ENCODE measurements around the gene PDE2A.

PDE2A gene

DNA sequence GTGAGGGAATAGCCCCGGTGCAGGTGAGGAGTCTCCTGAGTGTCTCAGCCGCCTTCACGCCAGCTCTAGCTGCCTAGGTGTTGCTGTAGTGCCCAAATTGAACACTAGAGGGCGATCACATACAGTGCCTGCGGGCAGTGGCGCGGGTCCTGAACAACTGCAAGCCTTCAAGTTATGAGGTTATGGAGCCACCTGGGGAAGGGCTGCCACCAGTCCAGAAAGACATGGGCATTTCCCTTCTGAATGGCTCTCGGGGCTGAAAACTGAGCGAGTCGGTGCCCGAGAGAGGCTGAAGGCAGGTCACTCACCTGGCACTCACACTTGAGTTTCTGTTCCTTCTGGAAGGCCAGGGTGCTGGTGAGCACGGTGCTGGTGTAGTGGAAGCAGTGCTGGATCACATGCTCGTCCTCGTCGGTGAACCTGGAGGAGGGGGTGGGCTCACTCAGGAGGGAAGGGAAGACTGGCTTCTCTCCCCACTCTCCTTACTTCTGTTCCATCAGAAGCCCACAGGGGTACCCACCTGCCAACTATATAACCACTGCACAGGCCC lies 88.4 kb downstream of the PDE2A start:
- Histone ChIP-seq H3K27me3 (ENCODE audit: insufficient read depth, insufficient read length) (peaks cover 19% of the 10 kb centered on the region), H3K36me3 (ENCODE audit: insufficient read depth, insufficient read length, low read length) (no peaks in the 10 kb centered on the region), H3K4me1 (ENCODE audit: insufficient read depth, insufficient read length) (peaks cover 7% of the 10 kb centered on the region), H3K9ac (ENCODE audit: insufficient read length, low read depth) (no peak overlapping the region), H3K4me3 (ENCODE audit: insufficient read length, low read depth) (no peak overlapping the region), H3K9me3 (ENCODE audit: insufficient read depth, low read length) (no peaks in the 10 kb centered on the region)
- TF ChIP-seq YY1 (IDR thresholded peaks at IDR 0.05; ENCODE audit: insufficient read depth, insufficient read length) (no peak), ZNF274 (IDR thresholded peaks at IDR 0.05; ENCODE audit: low read depth, low read length) (no peak), SUZ12 (IDR thresholded peaks at IDR 0.05; ENCODE audit: extremely low read depth, insufficient read depth, insufficient read length) (no peak)
- peak; percentile 61 for DNase-seq (ENCODE audit: low read depth, low spot score)

DNA sequence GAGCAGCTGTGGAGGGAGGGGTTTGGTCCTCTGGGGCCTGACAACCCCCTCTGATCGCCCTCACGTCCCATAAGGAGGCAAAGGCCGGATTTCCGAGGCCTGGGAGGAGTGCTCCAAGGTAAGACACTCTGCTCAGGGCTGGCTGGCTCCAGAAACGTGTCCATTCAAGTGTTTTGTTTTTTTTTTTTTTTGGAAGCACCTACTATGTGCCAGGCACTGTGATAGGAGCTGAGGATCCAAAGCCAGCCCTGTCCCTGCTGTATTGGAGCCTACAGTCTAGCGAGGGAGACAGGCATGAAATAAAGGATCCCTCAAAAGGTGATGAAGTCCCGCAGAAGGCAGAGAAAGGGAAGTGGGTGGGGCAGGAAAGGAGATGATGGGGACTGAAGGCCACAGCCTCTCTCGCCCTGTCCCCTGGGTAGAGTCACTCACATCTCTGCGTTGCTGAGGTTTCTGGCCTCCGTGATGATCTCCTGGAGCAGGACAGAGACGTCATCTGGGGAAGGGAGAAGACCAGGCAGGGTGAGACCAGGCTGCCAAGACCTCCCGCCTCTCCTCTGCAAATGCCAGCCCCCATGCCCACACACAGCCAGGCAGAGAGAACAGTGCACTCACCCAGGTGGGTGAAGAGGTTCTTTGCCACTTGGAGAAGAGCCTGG lies 89.2 kb downstream of the PDE2A start:
- no peaks in the 10 kb centered on the region for H3K36me3 ChIP-seq (ENCODE audit: insufficient read depth, insufficient read length, low read length)
- H3K27me3 ChIP-seq (ENCODE audit: insufficient read depth, insufficient read length) = peaks cover 13% of the 10 kb centered on the region
- no peak for DNase-seq (ENCODE audit: low read depth, low spot score)
- no peak overlapping the region for H3K4me3 ChIP-seq (ENCODE audit: insufficient read length, low read depth)
- no peaks in the 10 kb centered on the region for H3K9me3 ChIP-seq (ENCODE audit: insufficient read depth, low read length)
- no peak for TF ChIP-seq SUZ12 (IDR thresholded peaks at IDR 0.05; ENCODE audit: extremely low read depth, insufficient read depth, insufficient read length)
- TF ChIP-seq YY1 (IDR thresholded peaks at IDR 0.05; ENCODE audit: insufficient read depth, insufficient read length) = no peak
- TF ChIP-seq ZNF274 (IDR thresholded peaks at IDR 0.05; ENCODE audit: low read depth, low read length) = no peak
- peak overlapping the region; percentile 10 for H3K9ac ChIP-seq (ENCODE audit: insufficient read length, low read depth)
- peaks cover 7% of the 10 kb centered on the region for H3K4me1 ChIP-seq (ENCODE audit: insufficient read depth, insufficient read length)

DNA sequence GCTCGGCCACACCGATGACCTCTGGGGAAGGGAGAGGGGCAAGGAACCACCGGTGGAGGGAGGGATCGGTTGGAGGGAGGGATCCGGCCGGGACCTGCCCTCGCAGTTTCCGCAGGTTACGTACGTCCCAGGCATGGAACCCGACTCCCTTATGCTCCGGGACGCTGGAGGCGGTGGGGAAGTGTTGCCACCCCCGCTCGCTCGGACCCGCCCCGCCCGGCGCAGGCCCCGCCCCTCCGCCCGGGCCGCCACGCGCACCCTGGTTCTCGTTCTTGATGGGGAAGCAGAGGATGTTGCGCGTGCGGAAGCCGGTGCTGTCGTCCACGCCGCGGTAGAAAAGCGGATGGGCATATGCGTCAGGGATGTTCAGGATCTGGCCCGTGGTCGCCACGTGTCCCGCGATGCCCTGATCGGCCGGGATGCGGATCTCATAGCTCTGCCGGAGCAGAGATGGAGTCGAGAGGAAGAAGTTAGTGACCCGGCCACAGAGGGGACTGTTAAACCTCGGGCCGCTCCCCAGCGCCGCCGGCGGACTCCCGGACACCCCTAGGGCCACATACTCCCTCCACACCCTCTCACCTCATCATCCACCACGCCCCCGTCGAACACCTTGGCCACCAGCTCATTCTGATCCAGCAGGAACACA lies 89.8 kb downstream of the PDE2A start:
- Histone ChIP-seq H3K27me3 (ENCODE audit: insufficient read depth, insufficient read length) (peaks cover 13% of the 10 kb centered on the region), H3K4me3 (ENCODE audit: insufficient read length, low read depth) (no peak overlapping the region), H3K9ac (ENCODE audit: insufficient read length, low read depth) (no peak overlapping the region), H3K4me1 (ENCODE audit: insufficient read depth, insufficient read length) (peaks cover 5% of the 10 kb centered on the region), H3K36me3 (ENCODE audit: insufficient read depth, insufficient read length, low read length) (no peaks in the 10 kb centered on the region), H3K9me3 (ENCODE audit: insufficient read depth, low read length) (no peaks in the 10 kb centered on the region)
- no peak for TF ChIP-seq YY1 (IDR thresholded peaks at IDR 0.05; ENCODE audit: insufficient read depth, insufficient read length)
- no peak for DNase-seq (ENCODE audit: low read depth, low spot score)

GRCh38 chr11:72583616-72584292 lies 90.5 kb downstream of the PDE2A start:
- H3K4me3 ChIP-seq (ENCODE audit: insufficient read length, low read depth) = no peak overlapping the region
- H3K9me3 ChIP-seq (ENCODE audit: insufficient read depth, low read length) = no peaks in the 10 kb centered on the region
- H3K4me1 ChIP-seq (ENCODE audit: insufficient read depth, insufficient read length) = peaks cover 4% of the 10 kb centered on the region
- no peak for DNase-seq (ENCODE audit: low read depth, low spot score)
- H3K27me3 ChIP-seq (ENCODE audit: insufficient read depth, insufficient read length) = peaks cover 7% of the 10 kb centered on the region
- H3K9ac ChIP-seq (ENCODE audit: insufficient read length, low read depth) = no peak overlapping the region
- TF ChIP-seq YY1 (IDR thresholded peaks at IDR 0.05; ENCODE audit: insufficient read depth, insufficient read length) = no peak
- TF ChIP-seq ZNF274 (IDR thresholded peaks at IDR 0.05; ENCODE audit: low read depth, low read length) = no peak
- TF ChIP-seq SUZ12 (IDR thresholded peaks at IDR 0.05; ENCODE audit: extremely low read depth, insufficient read depth, insufficient read length) = no peak
- H3K36me3 ChIP-seq (ENCODE audit: insufficient read depth, insufficient read length, low read length) = no peaks in the 10 kb centered on the region

DNA sequence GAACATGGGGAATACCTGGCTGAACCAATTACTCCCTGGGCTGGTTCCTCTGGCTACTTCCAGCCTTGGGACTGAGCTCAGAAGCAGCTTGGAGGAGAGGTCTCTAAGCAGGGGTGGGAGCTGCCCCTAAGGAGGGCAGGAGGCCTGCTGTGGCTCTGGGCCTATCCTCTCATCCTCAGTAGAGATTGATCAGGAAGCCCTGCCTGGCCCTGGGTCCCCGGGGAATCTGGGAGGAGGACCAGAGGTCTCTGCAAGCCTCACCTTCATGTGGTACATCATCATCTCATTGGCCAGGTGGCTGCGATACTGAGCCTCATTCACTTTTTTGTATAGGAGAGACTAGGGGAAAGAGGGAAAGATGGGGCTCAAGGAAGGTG lies 91.1 kb downstream of the PDE2A start:
- Histone ChIP-seq H3K4me1 (ENCODE audit: insufficient read depth, insufficient read length) (peaks cover 4% of the 10 kb centered on the region), H3K9me3 (ENCODE audit: insufficient read depth, low read length) (no peaks in the 10 kb centered on the region), H3K9ac (ENCODE audit: insufficient read length, low read depth) (no peak overlapping the region), H3K27me3 (ENCODE audit: insufficient read depth, insufficient read length) (peaks cover 4% of the 10 kb centered on the region), H3K36me3 (ENCODE audit: insufficient read depth, insufficient read length, low read length) (no peaks in the 10 kb centered on the region), H3K4me3 (ENCODE audit: insufficient read length, low read depth) (no peak overlapping the region)
- DNase-seq (ENCODE audit: low read depth, low spot score) = no peak
- TF ChIP-seq YY1 (IDR thresholded peaks at IDR 0.05; ENCODE audit: insufficient read depth, insufficient read length) = no peak
- TF ChIP-seq ZNF274 (IDR thresholded peaks at IDR 0.05; ENCODE audit: low read depth, low read length) = no peak
- TF ChIP-seq SUZ12 (IDR thresholded peaks at IDR 0.05; ENCODE audit: extremely low read depth, insufficient read depth, insufficient read length) = no peak

GRCh38 chr11:72582206-72583176 lies 91.7 kb downstream of the PDE2A start:
- no peak for DNase-seq (ENCODE audit: low read depth, low spot score)
- H3K4me3 ChIP-seq (ENCODE audit: insufficient read length, low read depth) = no peak overlapping the region
- no peaks in the 10 kb centered on the region for H3K36me3 ChIP-seq (ENCODE audit: insufficient read depth, insufficient read length, low read length)
- peaks cover 4% of the 10 kb centered on the region for H3K4me1 ChIP-seq (ENCODE audit: insufficient read depth, insufficient read length)
- TF ChIP-seq YY1 (IDR thresholded peaks at IDR 0.05; ENCODE audit: insufficient read depth, insufficient read length) = no peak
- TF ChIP-seq ZNF274 (IDR thresholded peaks at IDR 0.05; ENCODE audit: low read depth, low read length) = no peak
- H3K27me3 ChIP-seq (ENCODE audit: insufficient read depth, insufficient read length) = peaks cover 4% of the 10 kb centered on the region
- H3K9ac ChIP-seq (ENCODE audit: insufficient read length, low read depth) = no peak overlapping the region
- H3K9me3 ChIP-seq (ENCODE audit: insufficient read depth, low read length) = no peaks in the 10 kb centered on the region

Measured in NT2/D1 (cell line).